Measurements from ENCODE around the gene RAB31. TPM values are rescaled to one million over a fixed set of nuclear protein-coding genes. Genes with fewer than 3 reads are reported as not detected.
"Not testable (repeated sequence)": the region's sequence is repeated elsewhere in the genome, so short reads cannot be mapped to it uniquely, and the experiment has no call there.

The RAB31 gene
- total RNA-seq, 1 donor from 2014 or later, result 36.8 TPM

GRCh38 chr18:9898792-9899549 is 190.9 kb downstream of the RAB31 start:
- intact Hi-C loops (cut with DNase I), result no loop called here
- Histone ChIP-seq H3K27me3 (no peaks in the 10 kb centered on the region), H3K4me3 (no peak overlapping the region), H3K36me3 (no peaks in the 10 kb centered on the region), H3K27ac (no peak overlapping the region), H3K4me1 (no peaks in the 10 kb centered on the region), H3K9me3 (no peaks in the 10 kb centered on the region)
- DNase-seq (ENCODE audit: low spot score in 2 of 2), result no peak
- TF ChIP-seq CTCF (IDR thresholded peaks at IDR 0.05), result no peak

- H3K9me3 ChIP-seq; DNase-seq (ENCODE audit: low spot score in 2 of 2); H3K27ac ChIP-seq; H3K4me3 ChIP-seq; H3K36me3 ChIP-seq; H3K4me1 ChIP-seq; intact Hi-C loops (cut with DNase I); H3K27me3 ChIP-seq: not testable (repeated sequence)
Measured at GRCh38 chr18:9899550-9899930, 191.4 kb downstream of the RAB31 start.

- Histone ChIP-seq H3K4me1 (no peaks in the 10 kb centered on the region), H3K27ac (no peak overlapping the region), H3K36me3 (no peaks in the 10 kb centered on the region), H3K27me3 (no peaks in the 10 kb centered on the region), H3K9me3 (no peaks in the 10 kb centered on the region), H3K4me3 (no peak overlapping the region)
- TF ChIP-seq CTCF (IDR thresholded peaks at IDR 0.05), result no peak
- intact Hi-C loops (cut with DNase I), result no loop called here
- no peak for DNase-seq (ENCODE audit: low spot score in 2 of 2)
Measured at GRCh38 chr18:9900699-9901098, 192.6 kb downstream of the RAB31 start.

GRCh38 chr18:9901377-9901776 is 193.3 kb downstream of the RAB31 start:
- no peaks in the 10 kb centered on the region for H3K27me3 ChIP-seq
- no peak overlapping the region for H3K4me3 ChIP-seq
- no peak for TF ChIP-seq CTCF (IDR thresholded peaks at IDR 0.05)
- intact Hi-C loops (cut with DNase I), result no loop called here
- H3K4me1 ChIP-seq, result no peaks in the 10 kb centered on the region
- no peaks in the 10 kb centered on the region for H3K9me3 ChIP-seq
- H3K27ac ChIP-seq, result no peak overlapping the region
- no peak for DNase-seq (ENCODE audit: low spot score in 2 of 2)
- no peaks in the 10 kb centered on the region for H3K36me3 ChIP-seq

GRCh38 chr18:9902264-9902663 is 194.2 kb downstream of the RAB31 start:
- H3K4me1 ChIP-seq; H3K9me3 ChIP-seq; DNase-seq (ENCODE audit: low spot score in 2 of 2); intact Hi-C loops (cut with DNase I); H3K4me3 ChIP-seq; H3K36me3 ChIP-seq; H3K27me3 ChIP-seq; H3K27ac ChIP-seq: not testable (repeated sequence)

- no peak for DNase-seq (ENCODE audit: low spot score in 2 of 2)
- no peak for TF ChIP-seq CTCF (IDR thresholded peaks at IDR 0.05)
Measured at GRCh38 chr18:9902832-9903231, 194.7 kb downstream of the RAB31 start.

More at GRCh38 chr18:9902832-9903231, 194.7 kb downstream of the RAB31 start:
- no peaks in the 10 kb centered on the region for H3K9me3 ChIP-seq
- H3K4me1 ChIP-seq, result no peaks in the 10 kb centered on the region
- no peaks in the 10 kb centered on the region for H3K27me3 ChIP-seq
- no peak overlapping the region for H3K27ac ChIP-seq
- no peak overlapping the region for H3K4me3 ChIP-seq
- intact Hi-C loops (cut with DNase I), result no loop called here
- H3K36me3 ChIP-seq, result no peaks in the 10 kb centered on the region
